ENCODE results near the gene MXRA7. TPM values are rescaled to one million over a fixed set of nuclear protein-coding genes. Genes with fewer than 3 reads are reported as not detected.
A peak's percentile ranks its signal among the peaks of the same experiment; 100 is the strongest.

The MXRA7 gene
- total and polyA plus RNA-seq, 7 experiments from 2014 or later = 1.8 to 7.5 (median 2.7) TPM

DNA sequence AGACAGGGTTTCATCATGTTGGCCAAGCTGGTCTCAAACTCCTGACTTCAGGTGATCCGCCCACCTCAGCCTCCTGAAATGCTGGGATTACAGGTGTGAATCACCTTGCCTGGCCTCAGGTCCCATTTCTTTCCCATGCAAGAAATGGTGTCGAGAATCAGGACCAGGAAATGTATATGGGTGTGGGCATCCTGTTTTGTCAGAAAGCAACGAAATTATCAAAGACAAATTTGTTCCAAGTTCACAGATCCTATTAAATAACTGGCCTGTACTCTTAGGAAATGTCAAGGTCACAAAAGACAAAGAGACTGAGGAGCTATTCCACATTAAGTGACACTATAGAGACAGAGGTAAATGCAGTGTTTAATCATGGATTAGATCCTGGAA, 50.1 kb downstream of the MXRA7 start:
- Mint-ChIP-seq H3K36me3 (peaks cover 0 to 6% (median 0%) of the 10 kb centered on the region in 5 donors), H3K27me3 (peaks cover 0 to 14% (median 0%) of the 10 kb centered on the region in 5 donors), H3K4me3 (peak overlapping the region in 8 of 10 donors; percentile 6 to 70 (median 52)), H3K27ac (peak overlapping the region in 2 of 9 donors; percentile 10 to 88), H3K9me3 (no peaks in the 10 kb centered on the region), H3K4me1 (peaks cover 20 to 35% (median 27%) of the 10 kb centered on the region in 7 donors)
- Histone ChIP-seq H3K4me1 (ENCODE audit: control insufficient read depth in 2 of 2, insufficient read depth in 2 of 2, low read length in 2 of 2) (peaks cover 21 to 31% of the 10 kb centered on the region in 2 donors), H3K27ac (ENCODE audit: low read depth, low read length) (no peak overlapping the region), H3K27me3 (ENCODE audit: control insufficient read depth in 2 of 2, insufficient read depth in 2 of 2, low read length in 2 of 2) (no peaks in the 10 kb centered on the region), H3K9me3 (ENCODE audit: control insufficient read depth in 2 of 3, low read length in 3 of 3) (no peaks in the 10 kb centered on the region), H3K4me3 (ENCODE audit: low read length) (no peak overlapping the region), H3K36me3 (ENCODE audit: control insufficient read depth in 2 of 3, insufficient read depth in 3 of 3, low read length in 3 of 3) (no peaks in the 10 kb centered on the region)
- intact Hi-C loops (cut with micrococcal nuclease) = no loop called here
- ChIA-PET POLR2A (interaction anchor here (0.7 to 2.8 kb wide), 3 partner anchors 10 to 145 kb away, joined by 3 to 15 read pairs (median 5); no protein-coding TSS in a partner anchor), CTCF (interaction anchor here (0.7 to 0.8 kb wide), 2 partner anchors 337 to 1498 kb away, joined by 3 read pairs; no protein-coding TSS in a partner anchor)
- ATAC-seq = no peak
- DNase-seq = no peak

DNA sequence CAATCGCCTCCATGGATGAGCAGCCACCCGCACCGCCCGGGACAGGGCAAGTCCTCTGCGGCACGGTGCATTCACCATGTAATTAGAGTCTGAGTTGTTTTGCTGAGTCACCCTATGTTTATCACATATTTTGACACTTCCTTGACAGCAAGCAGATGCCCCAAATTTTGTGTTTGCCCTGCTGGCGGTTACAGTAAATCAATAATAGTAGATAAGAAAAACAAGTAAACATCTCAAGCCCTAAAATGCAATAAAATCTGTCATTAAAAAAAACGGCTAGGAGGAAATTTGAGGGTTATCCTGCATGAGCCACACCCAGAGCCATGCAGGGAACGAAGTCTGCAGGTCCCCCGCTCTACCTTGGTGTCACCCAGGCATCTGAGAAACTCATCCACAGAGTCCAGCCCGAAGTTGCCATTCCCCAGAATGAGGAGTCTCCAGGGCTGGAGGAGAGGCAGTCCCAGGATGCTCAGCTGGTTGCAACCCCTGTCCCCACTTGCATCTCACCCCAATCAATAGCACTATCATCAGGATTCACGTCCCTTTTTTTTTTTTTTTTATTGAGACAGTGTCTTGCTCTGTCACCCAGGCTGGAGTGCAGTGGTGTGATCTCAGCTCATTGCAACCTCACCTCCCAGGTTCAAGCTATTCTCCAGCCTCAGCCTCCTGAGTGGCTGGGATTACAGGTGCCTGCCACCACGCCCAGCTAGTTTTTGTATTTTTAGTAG, 50.7 kb downstream of the MXRA7 start:
- Mint-ChIP-seq H3K9me3 (no peaks in the 10 kb centered on the region), H3K4me1 (peaks cover 20 to 35% (median 27%) of the 10 kb centered on the region in 7 donors), H3K27me3 (peaks cover 0 to 10% (median 0%) of the 10 kb centered on the region in 5 donors), H3K27ac (peak overlapping the region in 3 of 9 donors; percentile 10 to 88 (median 70)), H3K36me3 (peaks cover 0 to 6% (median 0%) of the 10 kb centered on the region in 5 donors), H3K4me3 (peak overlapping the region; percentile 12 to 70 (median 51))
- Histone ChIP-seq H3K9me3 (ENCODE audit: control insufficient read depth in 2 of 3, low read length in 3 of 3) (no peaks in the 10 kb centered on the region), H3K36me3 (ENCODE audit: control insufficient read depth in 2 of 3, insufficient read depth in 3 of 3, low read length in 3 of 3) (no peaks in the 10 kb centered on the region), H3K4me3 (ENCODE audit: low read length) (peak overlapping the region; percentile 6), H3K4me1 (ENCODE audit: control insufficient read depth in 2 of 2, insufficient read depth in 2 of 2, low read length in 2 of 2) (peaks cover 21 to 31% of the 10 kb centered on the region in 2 donors), H3K27me3 (ENCODE audit: control insufficient read depth in 2 of 2, insufficient read depth in 2 of 2, low read length in 2 of 2) (no peaks in the 10 kb centered on the region), H3K27ac (ENCODE audit: low read depth, low read length) (no peak overlapping the region)
- ChIA-PET POLR2A (interaction anchor here (0.7 to 2.8 kb wide), 3 partner anchors 11 to 145 kb away, joined by 3 to 15 read pairs (median 5); no protein-coding TSS in a partner anchor), CTCF (interaction anchor here (0.7 to 0.8 kb wide), 2 partner anchors 338 to 1498 kb away, joined by 3 read pairs; no protein-coding TSS in a partner anchor)
- peak in 3 of 9 donors; percentile 5 to 18 (median 18) for DNase-seq
- ATAC-seq = peak; percentile 80
- intact Hi-C loops (cut with micrococcal nuclease) = no loop called here

DNA sequence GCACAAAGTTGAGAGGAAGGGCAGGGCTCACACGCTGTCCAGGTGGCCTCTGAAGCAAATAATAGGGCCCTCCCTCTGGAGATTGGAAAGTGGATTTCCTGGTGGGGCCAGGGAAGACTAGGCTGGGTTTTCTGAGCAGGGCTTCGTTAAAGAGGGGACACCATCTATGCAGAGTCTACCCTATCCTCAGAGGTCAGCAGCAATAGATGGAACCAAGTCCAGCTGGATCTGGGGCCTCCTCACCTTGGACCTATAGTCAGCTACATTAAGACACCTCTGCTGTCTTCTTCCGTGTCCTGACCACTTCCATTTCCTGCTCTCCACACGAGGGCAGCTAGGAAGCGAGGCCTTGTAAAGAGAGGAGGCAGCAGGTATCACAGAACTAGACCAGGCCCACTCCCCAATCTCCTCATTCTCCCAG, 52.5 kb downstream of the MXRA7 start:
- Mint-ChIP-seq H3K4me1 (peaks cover 20 to 35% (median 28%) of the 10 kb centered on the region in 7 donors), H3K4me3 (peak overlapping the region in 3 of 10 donors; percentile 26 to 65 (median 42)), H3K9me3 (no peaks in the 10 kb centered on the region), H3K27me3 (peaks cover 0 to 3% (median 0%) of the 10 kb centered on the region in 5 donors), H3K27ac (peak overlapping the region in 4 of 9 donors; percentile 5 to 58 (median 36)), H3K36me3 (peaks cover 0 to 6% (median 0%) of the 10 kb centered on the region in 5 donors)
- Histone ChIP-seq H3K4me1 (ENCODE audit: control insufficient read depth in 2 of 2, insufficient read depth in 2 of 2, low read length in 2 of 2) (peaks cover 21 to 31% of the 10 kb centered on the region in 2 donors), H3K27ac (ENCODE audit: low read depth, low read length) (no peak overlapping the region), H3K36me3 (ENCODE audit: control insufficient read depth in 2 of 3, insufficient read depth in 3 of 3, low read length in 3 of 3) (no peaks in the 10 kb centered on the region), H3K9me3 (ENCODE audit: control insufficient read depth in 2 of 3, low read length in 3 of 3) (no peaks in the 10 kb centered on the region), H3K4me3 (ENCODE audit: low read length) (no peak overlapping the region), H3K27me3 (ENCODE audit: control insufficient read depth in 2 of 2, insufficient read depth in 2 of 2, low read length in 2 of 2) (no peaks in the 10 kb centered on the region)
- no peak for ATAC-seq
- DNase-seq = no peak
- intact Hi-C loops (cut with micrococcal nuclease) = no loop called here
- CTCF ChIA-PET = interaction anchor here (1.4 kb wide), 1 partner anchor 23 kb away, joined by 3 read pairs; no protein-coding TSS in a partner anchor
- POLR2A ChIA-PET = interaction anchor here (0.9 to 1.2 kb wide), 2 partner anchors 14 to 51 kb away, joined by 3 read pairs; no protein-coding TSS in a partner anchor

DNA sequence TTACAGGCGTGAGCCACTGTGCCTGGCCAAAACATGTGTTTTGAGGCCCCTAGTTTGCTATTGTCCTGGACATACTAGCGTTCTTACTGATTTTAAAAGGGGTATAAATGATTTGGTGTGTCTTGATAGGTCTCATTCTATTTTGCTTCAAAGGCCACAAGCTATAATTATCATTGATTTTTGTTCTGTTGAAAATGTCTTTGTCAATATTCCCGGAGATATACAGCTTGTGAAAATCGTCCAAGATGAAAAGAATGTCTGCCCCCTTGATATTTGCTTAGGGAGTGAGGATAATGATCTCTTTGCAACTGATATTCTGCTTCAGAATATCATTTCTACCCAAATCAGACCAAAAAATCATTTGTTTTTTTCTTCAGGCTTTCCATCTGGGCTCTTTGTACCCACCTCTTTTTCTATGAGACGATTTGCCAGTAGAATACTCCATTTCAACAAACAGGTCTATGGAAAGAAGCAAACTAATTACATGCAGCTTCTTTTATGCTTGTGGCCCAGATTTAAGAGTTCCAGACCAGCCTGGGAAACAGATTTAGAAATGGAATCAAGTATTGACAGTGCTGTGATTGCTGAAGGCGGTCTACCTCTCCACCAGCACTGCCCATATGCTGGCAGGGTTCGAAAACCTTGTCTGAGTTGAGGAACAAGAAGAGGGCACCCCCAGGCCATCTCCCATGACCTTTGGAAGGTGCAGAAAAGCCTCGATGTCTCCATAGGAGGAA, 53.1 kb downstream of the MXRA7 start:
- Mint-ChIP-seq H3K27ac (peak overlapping the region in 1 of 9 donors; percentile 58), H3K4me3 (no peak overlapping the region), H3K9me3 (no peaks in the 10 kb centered on the region), H3K27me3 (peaks cover 0 to 3% (median 0%) of the 10 kb centered on the region in 5 donors), H3K4me1 (peaks cover 20 to 35% (median 28%) of the 10 kb centered on the region in 7 donors), H3K36me3 (peaks cover 0 to 6% (median 0%) of the 10 kb centered on the region in 5 donors)
- H3K4me3 ChIP-seq (ENCODE audit: low read length) = no peak overlapping the region
- no peaks in the 10 kb centered on the region for H3K27me3 ChIP-seq (ENCODE audit: control insufficient read depth in 2 of 2, insufficient read depth in 2 of 2, low read length in 2 of 2)
- H3K36me3 ChIP-seq (ENCODE audit: control insufficient read depth in 2 of 3, insufficient read depth in 3 of 3, low read length in 3 of 3) = no peaks in the 10 kb centered on the region
- intact Hi-C loops (cut with micrococcal nuclease) = no loop called here
- CTCF ChIA-PET = interaction anchor here (1.4 kb wide), 1 partner anchor 24 kb away, joined by 3 read pairs; no protein-coding TSS in a partner anchor
- H3K4me1 ChIP-seq (ENCODE audit: control insufficient read depth in 2 of 2, insufficient read depth in 2 of 2, low read length in 2 of 2) = peaks cover 21 to 31% of the 10 kb centered on the region in 2 donors
- no peak overlapping the region for H3K27ac ChIP-seq (ENCODE audit: low read depth, low read length)
- no peak for DNase-seq
- ATAC-seq = no peak
- no peaks in the 10 kb centered on the region for H3K9me3 ChIP-seq (ENCODE audit: control insufficient read depth in 2 of 3, low read length in 3 of 3)
- POLR2A ChIA-PET = interaction anchor here (0.6 to 1.2 kb wide), 5 partner anchors 13 to 481 kb away, joined by 3 to 5 read pairs (median 3); no protein-coding TSS in a partner anchor

DNA sequence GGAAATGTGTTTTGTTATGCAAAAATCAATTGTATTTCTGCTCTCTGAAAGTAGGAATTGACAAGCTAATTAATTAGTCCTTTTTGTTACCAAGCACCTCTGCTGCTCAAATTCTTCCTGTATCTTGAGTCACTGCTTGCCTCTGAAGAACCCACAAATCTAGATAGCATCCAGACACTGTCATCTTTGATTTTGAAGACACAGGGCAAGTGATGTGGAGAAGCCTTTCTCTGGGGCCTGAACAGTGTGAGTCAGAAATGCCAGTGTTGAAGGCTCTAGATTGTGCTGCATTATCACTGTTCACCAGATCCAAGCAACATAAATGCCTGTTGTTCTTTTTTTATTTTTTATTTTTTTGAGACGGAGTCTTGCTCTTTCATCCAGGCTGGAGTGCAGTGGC, 56.4 kb downstream of the MXRA7 start:
- CTCF ChIA-PET = no interaction called here
- Mint-ChIP-seq H3K9me3 (no peaks in the 10 kb centered on the region), H3K4me3 (no peak overlapping the region), H3K36me3 (peaks cover 0 to 4% (median 0%) of the 10 kb centered on the region in 5 donors), H3K27ac (no peak overlapping the region), H3K4me1 (peaks cover 7 to 28% (median 12%) of the 10 kb centered on the region in 7 donors), H3K27me3 (peaks cover 0 to 15% (median 0%) of the 10 kb centered on the region in 5 donors)
- intact Hi-C loops (cut with micrococcal nuclease) = no loop called here
- H3K27ac ChIP-seq (ENCODE audit: low read depth, low read length) = no peak overlapping the region
- no peaks in the 10 kb centered on the region for H3K27me3 ChIP-seq (ENCODE audit: control insufficient read depth in 2 of 2, insufficient read depth in 2 of 2, low read length in 2 of 2)
- ATAC-seq (no peak), DNase-seq (no peak)
- H3K36me3 ChIP-seq (ENCODE audit: control insufficient read depth in 2 of 3, insufficient read depth in 3 of 3, low read length in 3 of 3) = no peaks in the 10 kb centered on the region
- POLR2A ChIA-PET = no interaction called here
- H3K4me1 ChIP-seq (ENCODE audit: control insufficient read depth in 2 of 2, insufficient read depth in 2 of 2, low read length in 2 of 2) = peaks cover 1 to 15% of the 10 kb centered on the region in 2 donors
- H3K4me3 ChIP-seq (ENCODE audit: low read length) = no peak overlapping the region
- no peaks in the 10 kb centered on the region for H3K9me3 ChIP-seq (ENCODE audit: control insufficient read depth in 2 of 3, low read length in 3 of 3)

DNA sequence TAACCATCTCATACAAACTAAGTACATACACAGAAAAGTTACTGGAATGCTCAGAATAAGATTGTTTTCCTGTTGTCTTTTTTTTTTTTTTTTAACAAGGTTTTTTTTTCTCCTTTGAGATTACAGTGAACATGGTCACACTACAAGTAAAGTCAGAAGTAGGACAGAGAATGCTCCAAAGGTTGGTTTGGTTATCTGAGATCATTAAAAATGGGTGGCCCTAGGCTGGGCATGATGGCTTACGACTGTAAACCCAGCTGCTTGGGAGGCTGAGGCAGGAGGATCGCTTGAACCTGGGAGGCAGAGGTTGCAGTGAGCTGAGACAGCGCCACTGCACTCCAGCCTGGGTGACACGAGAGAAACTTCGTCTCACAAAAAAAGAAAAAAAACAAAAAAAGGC, 60.3 kb downstream of the MXRA7 start:
- Mint-ChIP-seq H3K4me3 (no peak overlapping the region), H3K27me3 (peaks cover 0 to 29% (median 0%) of the 10 kb centered on the region in 5 donors), H3K4me1 (peaks cover 0 to 21% (median 3%) of the 10 kb centered on the region in 7 donors), H3K9me3 (peaks cover 0 to 11% (median 5%) of the 10 kb centered on the region in 11 donors), H3K27ac (no peak overlapping the region), H3K36me3 (peaks cover 0 to 8% (median 4%) of the 10 kb centered on the region in 5 donors)
- POLR2A ChIA-PET = no interaction called here
- no peak for DNase-seq
- ATAC-seq = no peak
- no peaks in the 10 kb centered on the region for H3K4me1 ChIP-seq (ENCODE audit: control insufficient read depth in 2 of 2, insufficient read depth in 2 of 2, low read length in 2 of 2)
- no peaks in the 10 kb centered on the region for H3K9me3 ChIP-seq (ENCODE audit: control insufficient read depth in 2 of 3, low read length in 3 of 3)
- H3K27ac ChIP-seq (ENCODE audit: low read depth, low read length) = no peak overlapping the region
- no peaks in the 10 kb centered on the region for H3K36me3 ChIP-seq (ENCODE audit: control insufficient read depth in 2 of 3, insufficient read depth in 3 of 3, low read length in 3 of 3)
- H3K4me3 ChIP-seq (ENCODE audit: low read length) = no peak overlapping the region
- no peaks in the 10 kb centered on the region for H3K27me3 ChIP-seq (ENCODE audit: control insufficient read depth in 2 of 2, insufficient read depth in 2 of 2, low read length in 2 of 2)
- CTCF ChIA-PET = no interaction called here
- intact Hi-C loops (cut with micrococcal nuclease) = no loop called here
